GM21381 (cell line): ENCODE data around the gene HAAO.
A peak's percentile ranks its signal among the peaks of the same experiment; 100 is the strongest.

Experiments used
- ATAC-seq: cut with Tn5 transposase; IDR thresholded peaks from one replicate; pipeline ENCODE4 v1.9.1; 2021; ENCODE audit warnings: mild to moderate bottlenecking, moderate library complexity; ENCODE audit not compliant: unreplicated experiment

HAAO gene

GRCh38 chr2:42815726-42816125, 23.3 kb upstream of the HAAO start:
- no peak for ATAC-seq

- ATAC-seq: no peak
Observed at GRCh38 chr2:42813763-42814162, 21.4 kb upstream of the HAAO start.

GRCh38 chr2:42812899-42813479, 20.6 kb upstream of the HAAO start:
- no peak for ATAC-seq

- peak; percentile 6 for ATAC-seq
Observed at GRCh38 chr2:42810971-42811811, 18.8 kb upstream of the HAAO start.

- ATAC-seq: peak; percentile 72
Observed at GRCh38 chr2:42810121-42810970, 18.0 kb upstream of the HAAO start.

GRCh38 chr2:42809819-42810120, 17.4 kb upstream of the HAAO start:
- ATAC-seq: no peak

- ATAC-seq: no peak
Observed at GRCh38 chr2:42809131-42809818, 16.9 kb upstream of the HAAO start.

GRCh38 chr2:42808301-42808700, 15.9 kb upstream of the HAAO start:
- ATAC-seq: no peak

- ATAC-seq: no peak
Observed at GRCh38 chr2:42806786-42807185, 14.4 kb upstream of the HAAO start.

- no peak for ATAC-seq
Observed at GRCh38 chr2:42804891-42805290, 12.5 kb upstream of the HAAO start.

- ATAC-seq: no peak
Observed at GRCh38 chr2:42804338-42804737, 12.0 kb upstream of the HAAO start.

- no peak for ATAC-seq
Observed at GRCh38 chr2:42802150-42802549, 9.8 kb upstream of the HAAO start.

GRCh38 chr2:42801381-42801780, 9.0 kb upstream of the HAAO start:
- ATAC-seq: no peak

GRCh38 chr2:42800981-42801380, 8.6 kb upstream of the HAAO start:
- no peak for ATAC-seq

GRCh38 chr2:42800461-42800962, 8.1 kb upstream of the HAAO start:
- ATAC-seq: no peak

GRCh38 chr2:42799881-42800280, 7.5 kb upstream of the HAAO start:
- ATAC-seq: no peak

- no peak for ATAC-seq
Observed at GRCh38 chr2:42797281-42797680, 4.9 kb upstream of the HAAO start.

GRCh38 chr2:42796427-42797248, 4.3 kb upstream of the HAAO start:
- ATAC-seq: peak; percentile 31

GRCh38 chr2:42795841-42796301, 3.5 kb upstream of the HAAO start:
- no peak for ATAC-seq

- ATAC-seq: no peak
Observed at GRCh38 chr2:42795275-42795674, 2.9 kb upstream of the HAAO start.
